Activated T-helper 1 cell treated with anti-CD3 and anti-CD28 coated beads, Interleukin-2, amount 50 U/mL, for 16 hours (primary cell): ENCODE data around the gene IRS2.

Experiments used
- DNase-seq, 2 donors: peaks; one replicate each; pipeline ENCODE4 v3.0.0-alpha.2; 2020; ENCODE audit warnings: low read depth in 1 of 2, low spot score in 1 of 2

Gene IRS2

GRCh38 chr13:109756778-109757177, 29.6 kb downstream of the IRS2 start:
- no peak for DNase-seq

GRCh38 chr13:109755997-109756396, 30.4 kb downstream of the IRS2 start:
- DNase-seq: no peak

GRCh38 chr13:109755551-109755950, 30.8 kb downstream of the IRS2 start:
- DNase-seq: no peak

GRCh38 chr13:109751477-109751876, 34.9 kb downstream of the IRS2 start:
- DNase-seq: no peak

- no peak for DNase-seq
Measured at GRCh38 chr13:109750221-109750775, 36.1 kb downstream of the IRS2 start.

GRCh38 chr13:109749365-109749764, 37.0 kb downstream of the IRS2 start:
- no peak for DNase-seq

- DNase-seq: no peak
Measured at GRCh38 chr13:109748677-109749076, 37.7 kb downstream of the IRS2 start.

GRCh38 chr13:109747524-109747923, 38.9 kb downstream of the IRS2 start:
- DNase-seq: no peak

- no peak for DNase-seq
Measured at GRCh38 chr13:109746364-109746763, 40.0 kb downstream of the IRS2 start.

- DNase-seq: no peak
Measured at GRCh38 chr13:109745702-109746101, 40.7 kb downstream of the IRS2 start.

- no peak for DNase-seq
Measured at GRCh38 chr13:109745060-109745459, 41.3 kb downstream of the IRS2 start.

- no peak for DNase-seq
Measured at GRCh38 chr13:109744512-109745051, 41.8 kb downstream of the IRS2 start.

- no peak for DNase-seq
Measured at GRCh38 chr13:109743706-109744453, 42.5 kb downstream of the IRS2 start.

- no peak for DNase-seq
Measured at GRCh38 chr13:109741966-109742365, 44.4 kb downstream of the IRS2 start.

- no peak for DNase-seq
Measured at GRCh38 chr13:109740721-109741120, 45.7 kb downstream of the IRS2 start.

- DNase-seq: no peak
Measured at GRCh38 chr13:109740121-109740520, 46.3 kb downstream of the IRS2 start.

- DNase-seq: no peak
Measured at GRCh38 chr13:109738298-109738746, 48.1 kb downstream of the IRS2 start.

GRCh38 chr13:109737606-109738005, 48.8 kb downstream of the IRS2 start:
- DNase-seq: no peak

GRCh38 chr13:109737046-109737573, 49.3 kb downstream of the IRS2 start:
- DNase-seq: no peak

GRCh38 chr13:109735436-109735966, 50.9 kb downstream of the IRS2 start:
- DNase-seq: no peak

- no peak for DNase-seq
Measured at GRCh38 chr13:109734002-109734785, 52.2 kb downstream of the IRS2 start.
